Stimulated activated CD4-positive, alpha-beta T cell treated with anti-CD3 and anti-CD28 coated beads, TNF-alpha, amount 100 ng/mL, for 48 hours (primary cell): Measurements from ENCODE around the gene GHITM.
"Not testable (repeated sequence)": the region's sequence is repeated elsewhere in the genome, so short reads cannot be mapped to it uniquely, and the experiment has no call there.

Experiments
- DNase-seq, 3 donors: peaks; one replicate each; pipeline ENCODE4 v3.0.0-alpha.2; 2020; ENCODE audit warnings: low read depth in 3 of 3

The GHITM gene

DNA sequence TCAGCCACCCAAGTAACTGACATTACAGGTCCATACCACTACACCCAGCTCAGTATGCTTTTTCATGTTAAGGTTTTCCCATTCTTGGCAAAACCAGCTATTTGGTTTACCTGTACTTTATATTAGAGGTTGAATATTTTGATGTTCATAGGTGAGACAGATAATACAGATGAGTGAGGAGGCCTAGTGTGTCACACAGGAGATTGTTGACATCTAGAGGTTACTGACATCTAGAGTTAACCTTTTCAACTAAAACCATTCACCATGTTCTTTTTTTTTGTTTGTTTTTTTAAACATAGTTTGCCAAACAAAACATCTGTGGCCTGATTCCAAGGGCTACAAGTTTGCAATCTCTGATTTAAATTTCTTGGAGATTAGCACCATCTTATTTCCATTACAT lies 8.0 kb downstream of the GHITM start:
- no peak for DNase-seq

DNA sequence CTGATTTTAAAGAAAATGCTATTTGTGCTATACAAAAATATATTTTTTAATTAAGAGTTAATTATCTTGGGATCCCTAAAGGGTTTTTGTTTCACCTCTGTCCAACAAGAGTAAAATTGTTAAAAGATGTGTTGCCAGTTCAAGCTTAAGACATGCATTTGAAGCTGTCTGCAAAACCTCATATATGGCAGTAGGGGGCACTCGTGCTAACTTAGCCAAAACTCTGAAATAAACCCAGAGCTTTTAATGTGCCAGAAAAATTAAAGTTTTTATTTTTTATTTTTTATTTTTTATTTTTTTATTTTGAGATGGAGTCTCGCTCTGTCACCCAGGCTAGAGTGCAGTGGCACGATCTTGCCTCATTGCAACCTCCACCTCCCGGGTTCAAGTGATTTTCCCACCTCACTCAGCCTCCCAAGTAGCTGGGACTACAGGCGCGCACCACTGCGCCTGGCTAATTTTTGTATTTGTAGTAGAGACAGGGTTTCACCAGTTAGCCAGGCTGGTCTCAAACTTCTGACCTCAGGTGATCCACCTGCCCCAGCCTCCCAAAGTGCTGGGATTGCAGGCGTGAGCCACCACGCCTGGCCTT lies 8.8 kb downstream of the GHITM start:
- DNase-seq, result not testable (repeated sequence)

DNA sequence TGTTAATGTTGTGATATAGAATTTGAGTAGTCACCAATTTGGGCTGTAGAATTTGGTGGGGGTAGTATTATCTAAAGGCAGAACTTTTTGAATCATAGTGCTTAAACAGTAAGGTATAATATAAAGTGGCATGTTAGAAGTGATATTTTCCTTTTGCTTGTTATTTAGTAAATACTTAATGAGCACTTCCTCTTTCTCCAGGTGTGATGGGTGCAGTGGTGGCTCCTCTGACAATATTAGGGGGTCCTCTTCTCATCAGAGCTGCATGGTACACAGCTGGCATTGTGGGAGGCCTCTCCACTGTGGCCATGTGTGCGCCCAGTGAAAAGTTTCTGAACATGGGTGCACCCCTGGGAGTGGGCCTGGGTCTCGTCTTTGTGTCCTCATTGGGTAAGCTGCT lies 10.5 kb downstream of the GHITM start:
- DNase-seq, result no peak

DNA sequence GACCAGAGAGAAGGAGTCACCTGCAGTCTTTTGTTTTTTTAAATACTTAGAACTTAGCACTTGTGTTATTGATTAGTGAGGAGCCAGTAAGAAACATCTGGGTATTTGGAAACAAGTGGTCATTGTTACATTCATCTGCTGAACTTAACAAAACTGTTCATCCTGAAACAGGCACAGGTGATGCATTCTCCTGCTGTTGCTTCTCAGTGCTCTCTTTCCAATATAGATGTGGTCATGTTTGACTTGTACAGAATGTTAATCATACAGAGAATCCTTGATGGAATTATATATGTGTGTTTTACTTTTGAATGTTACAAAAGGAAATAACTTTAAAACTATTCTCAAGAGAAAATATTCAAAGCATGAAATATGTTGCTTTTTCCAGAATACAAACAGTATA lies 13.5 kb downstream of the GHITM start:
- no peak for DNase-seq

DNA sequence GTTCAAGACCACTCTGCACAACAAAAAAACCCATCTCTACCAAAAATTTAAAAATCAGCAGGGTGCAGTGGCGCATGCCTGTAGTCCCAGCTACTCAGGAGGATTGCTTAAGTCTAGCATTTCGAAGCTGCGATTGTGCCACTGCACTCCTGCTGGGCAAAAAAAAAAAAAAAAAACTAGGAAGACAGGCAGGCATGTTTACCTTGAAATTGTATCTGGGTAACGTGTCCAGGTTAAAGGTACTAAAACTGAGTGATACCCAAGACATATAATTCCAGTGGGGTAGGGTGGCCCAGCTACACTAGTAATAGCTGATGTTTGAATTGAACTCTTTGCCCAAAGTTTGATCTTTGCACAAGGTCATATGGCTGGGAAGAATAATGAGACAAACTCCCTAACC lies 16.2 kb downstream of the GHITM start:
- no peak for DNase-seq

DNA sequence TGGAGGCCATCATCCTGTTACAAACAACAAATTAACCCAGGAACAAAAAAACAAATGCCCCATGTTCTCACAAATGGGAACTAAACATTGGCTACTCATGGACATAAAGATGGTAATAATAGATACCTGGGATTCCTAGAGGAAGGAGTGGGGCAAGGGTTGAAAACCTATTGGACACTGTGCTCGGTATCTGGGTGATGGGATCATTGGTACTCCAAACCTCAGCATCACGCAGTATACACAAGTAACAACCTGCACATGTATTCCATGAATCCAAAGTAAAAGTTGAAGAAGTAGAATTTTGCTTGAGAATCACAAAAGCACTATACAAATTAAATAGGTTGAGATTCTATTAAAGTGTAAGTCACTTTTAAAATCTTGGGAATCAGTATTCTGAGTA lies 16.7 kb downstream of the GHITM start:
- DNase-seq, result no peak

DNA sequence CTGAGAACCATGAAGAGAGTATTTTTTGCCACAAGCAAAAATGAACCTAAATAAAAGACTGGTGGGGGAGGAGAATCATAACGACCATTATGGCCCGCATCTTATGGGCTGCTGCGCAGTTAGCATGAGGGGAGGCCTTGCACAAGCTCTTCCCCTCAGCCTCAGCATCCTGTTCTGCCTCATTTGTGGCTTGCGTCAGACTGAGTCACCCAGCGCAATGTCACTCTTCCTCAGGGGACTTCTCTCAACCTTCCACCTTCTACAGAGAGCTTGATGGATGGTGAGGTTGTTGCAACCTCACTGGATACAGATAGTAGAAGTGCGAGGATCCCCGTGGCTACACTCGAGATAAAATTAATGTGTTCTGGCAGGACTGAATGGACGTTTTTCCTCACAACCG lies 17.5 kb downstream of the GHITM start:
- DNase-seq, result peak in 1 of 3 donors; percentile 19

DNA sequence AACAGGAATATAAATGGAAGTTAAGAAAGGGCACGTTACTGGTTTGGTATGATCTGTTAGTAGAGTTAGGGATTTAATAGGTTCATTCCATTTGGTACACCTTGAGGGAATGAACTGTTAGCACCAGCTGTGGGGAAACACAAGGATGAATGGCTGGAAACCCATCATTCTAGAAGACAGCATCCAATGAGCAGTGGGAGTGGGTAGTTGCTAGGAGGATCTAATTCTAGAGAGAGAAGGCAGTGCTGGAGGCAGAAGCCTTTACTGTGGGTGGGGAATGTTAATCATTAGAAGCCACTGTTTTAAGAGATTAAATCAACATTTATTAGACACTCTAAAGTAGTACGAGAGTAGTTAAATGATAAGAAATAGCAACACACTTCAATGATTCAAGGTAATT lies 18.8 kb downstream of the GHITM start:
- DNase-seq, result no peak

DNA sequence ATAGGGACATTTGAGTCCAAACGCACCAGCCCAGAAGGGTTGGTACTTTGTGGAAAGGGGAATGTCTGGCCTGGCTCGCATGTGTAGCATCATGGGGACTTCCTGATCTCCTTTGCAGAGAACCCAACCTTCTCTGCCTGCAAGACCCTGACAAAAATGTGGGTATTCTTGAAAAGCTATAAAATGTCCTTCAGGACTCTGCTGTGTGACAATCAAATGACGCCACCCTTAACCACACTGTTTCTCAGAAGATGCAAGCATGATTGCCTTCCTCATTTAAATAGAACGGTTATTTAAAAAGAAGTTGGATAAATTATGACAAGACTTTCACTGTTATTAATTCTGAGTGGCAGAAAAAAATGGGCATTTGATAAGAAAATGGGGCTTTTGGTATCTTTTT lies 19.2 kb downstream of the GHITM start:
- DNase-seq, result no peak

DNA sequence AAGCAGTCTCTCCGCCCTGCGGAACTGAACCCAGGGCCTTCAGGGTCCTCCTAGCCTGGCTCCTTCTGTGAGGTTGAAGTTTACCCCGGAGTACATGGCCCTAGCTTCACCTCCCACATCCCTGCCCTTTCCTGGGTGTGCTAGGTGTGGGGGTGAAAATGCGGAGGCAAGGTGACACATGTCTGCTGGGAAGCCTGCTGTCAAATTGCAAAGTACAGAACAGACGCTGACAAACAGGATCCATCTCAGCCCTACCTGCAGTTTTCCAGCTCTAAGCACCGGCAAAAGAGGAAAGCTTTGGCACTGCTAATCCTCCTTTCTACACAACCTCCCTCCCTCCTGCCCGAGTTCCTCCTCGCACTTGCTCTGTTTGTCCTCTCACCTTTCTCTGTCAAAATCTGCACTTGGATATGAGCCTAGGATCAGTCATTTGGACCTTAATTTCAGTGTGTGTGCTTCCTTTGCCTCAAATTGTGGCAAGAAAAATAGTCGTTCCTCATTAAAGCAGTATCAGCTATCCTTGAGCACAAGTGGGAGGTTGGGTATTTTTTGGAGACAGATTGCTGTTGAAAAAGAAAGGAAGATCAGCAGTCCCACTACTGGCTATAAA lies 19.9 kb downstream of the GHITM start:
- DNase-seq, result no peak

DNA sequence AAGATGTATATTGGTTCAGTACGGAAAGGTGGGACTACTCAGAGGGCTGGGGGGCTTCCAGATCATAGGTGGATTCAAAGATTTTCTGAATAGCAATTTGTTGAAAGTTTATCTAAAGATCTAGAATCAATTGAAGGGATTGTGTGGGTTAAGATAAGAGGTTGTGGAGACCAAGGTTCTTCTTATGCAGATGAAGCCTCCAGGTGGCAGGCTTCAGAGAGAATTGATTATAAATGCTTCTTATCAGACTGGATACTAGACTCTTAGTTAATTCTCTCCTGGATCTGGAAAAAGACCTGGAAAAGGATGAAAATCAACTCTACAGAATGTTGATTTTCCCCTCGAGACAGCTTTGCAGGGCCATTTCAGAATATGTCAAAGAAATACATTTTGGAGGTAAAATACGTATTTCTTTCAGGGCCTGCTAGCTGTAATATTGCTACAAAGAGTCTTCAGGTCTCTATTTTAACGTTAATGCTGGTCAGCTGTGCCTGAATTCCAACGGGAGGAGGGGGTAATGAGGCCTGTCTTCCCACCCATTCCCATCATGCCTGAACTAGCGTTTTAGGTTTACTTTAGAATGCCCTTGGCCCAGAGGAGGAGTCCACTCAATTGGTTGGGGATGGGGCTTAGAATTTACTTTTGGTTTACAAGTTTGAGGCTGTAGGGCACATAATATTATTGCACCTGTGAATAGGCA lies 21.5 kb downstream of the GHITM start:
- DNase-seq, result no peak

DNA sequence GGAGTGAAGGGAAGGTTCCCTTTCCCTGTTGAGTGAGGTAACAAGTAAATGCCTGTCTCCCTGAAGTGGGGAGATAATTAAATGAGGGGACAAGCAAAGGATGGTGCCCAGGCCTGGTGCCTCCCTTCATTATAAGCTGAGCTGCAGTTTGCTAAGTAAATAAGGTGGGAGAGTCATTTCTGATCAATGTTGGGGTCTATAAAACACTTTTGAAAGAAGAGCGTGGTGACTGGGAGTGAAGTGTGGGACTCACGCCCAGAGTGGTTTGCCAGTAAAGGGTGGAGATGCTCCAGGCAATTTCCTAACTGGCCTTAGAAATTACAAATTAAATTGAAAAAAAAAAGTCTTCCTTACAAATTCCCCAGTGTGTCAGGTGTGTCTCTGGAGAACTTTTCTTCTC lies 24.7 kb downstream of the GHITM start:
- DNase-seq, result no peak

DNA sequence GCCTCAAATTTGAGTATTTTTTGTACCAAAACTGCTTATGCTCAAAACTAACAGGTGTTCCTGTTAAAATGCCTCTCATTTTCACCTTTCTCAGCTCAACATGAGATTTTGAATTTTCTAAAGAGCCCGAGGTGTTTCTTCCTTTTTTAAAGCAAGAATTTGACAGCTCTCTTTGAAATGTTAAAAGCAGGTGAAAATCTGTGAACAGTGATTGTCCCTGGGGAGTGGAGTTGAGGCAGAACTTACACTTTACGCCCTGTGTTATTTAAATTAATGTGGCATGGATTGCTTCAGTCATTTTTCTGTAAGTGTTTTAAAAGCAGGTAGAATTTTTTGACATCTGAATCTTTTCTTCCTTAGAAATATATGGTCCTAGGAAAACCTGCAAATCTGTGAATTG lies 25.1 kb downstream of the GHITM start:
- no peak for DNase-seq

DNA sequence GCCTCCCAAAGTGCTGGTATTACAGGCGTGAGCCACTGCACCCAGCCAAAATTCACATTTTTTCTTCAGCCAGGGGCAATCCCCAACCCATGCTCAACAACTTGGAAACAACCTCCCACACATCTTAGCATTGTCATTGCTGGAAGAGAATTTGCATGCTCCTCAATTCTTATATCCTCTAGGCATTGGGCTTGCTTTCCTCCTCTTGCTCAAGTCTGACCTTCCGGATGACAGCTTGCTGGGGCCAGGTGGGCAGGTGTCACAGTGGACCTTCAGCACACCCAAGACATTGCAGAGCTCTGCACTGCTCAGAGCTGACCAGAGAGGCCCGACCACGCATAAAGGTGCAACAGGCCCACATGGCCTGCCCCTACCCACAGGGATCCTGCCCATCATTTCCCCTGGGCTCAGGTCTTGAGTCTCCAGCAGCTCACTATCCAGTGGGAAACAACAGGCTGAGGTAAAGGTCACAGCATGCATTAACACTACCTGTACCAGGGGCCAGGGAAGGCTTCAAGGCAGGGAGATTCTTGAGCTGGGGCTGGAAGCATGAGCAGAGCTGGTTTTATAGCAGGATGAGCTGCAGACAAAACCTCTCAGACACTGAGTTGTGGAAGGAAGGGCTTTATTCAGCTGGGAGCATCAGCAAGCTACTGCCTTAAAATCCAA lies 27.4 kb downstream of the GHITM start:
- DNase-seq, result no peak

DNA sequence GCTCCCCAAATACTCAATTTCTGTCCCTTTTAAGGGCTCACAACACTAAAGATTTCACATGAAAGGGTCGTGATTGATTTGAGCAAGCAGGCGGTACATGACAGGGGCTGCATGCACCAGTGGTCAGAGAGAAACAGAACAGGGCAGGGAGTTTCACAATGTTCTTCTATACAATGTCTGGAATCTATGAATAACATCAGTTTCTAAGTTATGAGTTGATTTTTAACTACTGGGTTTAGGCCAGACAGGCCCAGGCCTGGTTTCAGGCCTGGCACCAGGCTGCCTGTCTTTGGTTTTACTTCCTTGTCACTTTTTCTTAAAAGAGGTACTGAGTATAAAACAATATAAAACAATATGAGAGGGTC lies 28.0 kb downstream of the GHITM start:
- not testable (repeated sequence) for DNase-seq

DNA sequence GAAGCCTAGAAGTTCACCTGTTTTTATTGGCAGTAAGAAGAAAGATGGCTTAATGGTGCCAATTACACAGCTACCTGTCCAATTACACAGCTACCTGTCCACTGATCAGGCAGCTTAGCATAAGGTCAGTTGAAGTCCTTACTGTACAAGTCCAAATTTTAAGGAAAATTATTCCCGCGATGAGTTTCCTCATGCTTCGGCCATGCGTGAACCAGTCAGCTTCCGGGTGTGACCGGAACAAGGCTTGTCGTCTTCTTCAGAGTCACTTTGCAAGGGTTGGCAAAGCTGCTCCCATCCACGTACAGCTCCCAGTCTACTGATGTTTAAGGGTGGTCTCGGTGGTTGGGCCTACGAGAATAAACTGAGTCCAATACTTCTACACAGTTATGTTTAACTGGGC lies 29.1 kb downstream of the GHITM start:
- DNase-seq, result not testable (repeated sequence)

DNA sequence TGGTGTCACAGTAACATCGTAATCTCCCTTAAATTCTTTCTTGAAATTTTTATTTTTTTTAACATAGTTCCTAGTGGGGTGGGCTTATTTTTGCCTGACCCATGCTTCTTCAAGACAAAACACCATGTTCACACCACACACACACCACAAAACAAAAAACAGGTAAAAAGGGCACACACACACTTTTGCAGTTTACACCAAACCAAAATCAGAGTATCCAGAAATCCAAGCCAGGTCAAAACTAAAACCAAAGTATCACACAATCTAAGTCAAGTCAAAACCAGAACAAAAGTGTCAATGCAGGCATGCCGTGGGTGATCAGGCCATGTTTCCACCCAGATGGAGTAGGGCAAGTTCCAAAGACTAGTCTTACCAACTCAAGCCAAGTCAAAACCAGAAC lies 31.9 kb downstream of the GHITM start:
- DNase-seq, result not testable (repeated sequence)

DNA sequence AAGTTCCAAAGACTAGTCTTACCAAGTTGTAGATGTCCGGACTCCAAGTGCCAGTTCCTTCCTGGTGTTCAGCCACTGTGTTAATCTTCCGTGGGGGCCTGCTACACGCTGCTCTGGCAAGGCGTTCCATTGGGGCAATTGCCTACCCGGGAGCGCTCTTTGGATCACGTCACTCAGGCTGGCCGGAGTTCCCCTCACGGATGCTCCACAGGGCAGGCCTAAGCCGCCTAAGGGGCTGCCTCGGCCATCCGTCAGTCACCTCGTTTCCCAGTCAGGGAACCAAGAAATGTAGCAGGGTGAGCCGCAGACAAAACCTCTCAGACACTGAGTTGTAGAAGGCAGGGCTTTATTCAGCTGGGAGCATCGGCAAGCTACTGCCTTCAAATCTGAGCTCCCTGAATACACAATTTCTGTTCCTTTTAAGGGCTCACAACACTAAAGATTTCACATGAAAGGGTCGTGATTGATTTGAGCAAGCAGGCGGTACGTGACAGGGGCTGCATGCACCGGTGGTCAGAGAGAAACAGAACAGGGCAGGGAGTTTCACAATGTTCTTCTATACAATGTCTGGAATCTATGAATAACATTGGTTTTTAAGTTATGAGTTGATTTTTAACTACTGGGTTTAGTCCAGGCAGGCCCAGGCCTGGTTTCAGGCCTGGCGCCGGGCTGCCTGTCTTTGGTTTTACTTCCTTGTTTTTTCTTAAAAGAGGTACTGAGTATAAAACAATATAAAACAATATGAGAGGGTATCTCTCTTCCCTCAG lies 32.6 kb downstream of the GHITM start:
- not testable (repeated sequence) for DNase-seq

DNA sequence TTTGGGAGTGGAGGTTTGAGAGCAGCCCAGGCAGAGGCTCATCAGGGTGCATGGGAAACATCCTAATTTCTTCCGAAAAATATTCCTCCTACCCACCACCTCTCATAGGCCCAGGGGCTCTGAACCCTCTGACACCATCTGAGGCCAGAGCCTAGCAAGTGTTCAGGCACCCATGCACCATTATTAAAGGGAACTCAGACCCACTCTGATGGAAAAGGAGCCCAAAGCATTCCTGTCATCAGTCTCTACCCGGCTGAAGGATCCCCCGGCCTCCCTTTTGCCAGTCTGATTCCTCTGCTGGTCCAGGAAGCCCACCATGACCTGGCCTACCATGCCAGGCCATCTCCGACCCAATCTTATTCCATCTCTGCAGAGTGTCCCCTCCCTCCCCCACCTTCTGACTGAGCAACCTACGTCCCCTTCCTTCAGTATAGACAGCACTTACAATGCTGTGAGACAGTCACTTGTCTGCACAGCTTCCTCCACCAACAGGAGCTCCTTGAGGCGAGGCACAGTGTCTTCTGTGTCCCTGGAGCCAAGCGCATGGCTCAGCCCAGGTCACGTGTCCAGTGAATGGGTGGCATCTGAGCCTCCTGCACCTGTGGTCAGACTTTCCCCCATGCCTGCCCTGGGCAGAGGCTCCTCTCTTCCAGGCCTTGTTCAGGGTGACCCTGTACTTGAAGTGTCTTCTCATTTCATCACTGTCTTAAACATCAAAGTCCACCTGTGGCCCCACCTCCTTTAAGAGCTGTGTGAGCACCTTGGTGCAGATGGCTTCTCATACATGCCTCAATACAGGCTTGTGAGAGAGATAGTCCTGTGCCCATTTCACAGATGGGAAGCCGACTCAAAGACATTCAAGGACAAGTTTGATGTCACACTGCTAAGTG lies 33.4 kb downstream of the GHITM start:
- no peak for DNase-seq

DNA sequence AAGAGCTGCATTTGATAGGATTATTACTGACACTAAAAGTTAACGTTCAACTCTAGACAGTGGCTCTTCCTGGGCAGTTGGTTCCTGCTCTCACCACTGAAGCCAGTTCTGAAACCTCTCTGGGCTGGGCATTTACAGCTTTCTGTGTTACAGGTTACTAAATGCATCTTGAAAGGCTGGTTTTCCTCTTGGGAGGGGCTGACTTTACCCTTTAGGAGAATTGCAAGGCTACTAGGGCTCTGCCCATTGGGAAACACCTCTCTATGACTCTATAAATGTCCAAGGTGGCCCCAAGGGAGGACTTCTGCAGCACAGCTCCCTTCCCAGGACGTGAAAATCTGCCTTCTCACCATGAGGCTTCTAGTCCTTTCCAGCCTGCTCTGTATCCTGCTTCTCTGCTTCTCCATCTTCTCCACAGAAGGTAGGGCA lies 34.2 kb downstream of the GHITM start, which contains the start of gene GPR15LG:
GPR15LG (plus strand) TSS at position 301 of the 429 bp plus-strand sequence; CDS start at position 352, 51 bp downstream.
- DNase-seq, result no peak

DNA sequence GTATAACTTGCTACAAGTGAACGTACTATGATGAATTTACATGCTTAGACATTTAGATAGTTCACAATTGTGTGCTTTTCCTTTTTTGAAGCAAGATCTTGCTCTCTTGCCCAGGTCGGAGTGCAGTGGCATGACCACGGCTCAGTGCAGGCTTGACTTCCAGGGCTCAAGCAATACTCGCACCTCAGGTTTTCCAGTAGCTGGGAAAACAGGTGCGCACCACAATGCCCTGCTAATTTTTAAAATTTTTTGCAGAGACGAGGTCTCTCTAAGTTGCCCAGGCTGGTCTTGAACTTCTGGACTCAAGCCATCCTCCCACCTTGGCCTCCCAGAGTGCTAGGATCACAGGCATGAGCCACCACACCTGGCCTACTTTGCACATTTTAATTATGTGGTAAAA lies 36.1 kb downstream of the GHITM start:
- no peak for DNase-seq
